ENCODE data around the gene PHF21A.

The PHF21A gene

DNA sequence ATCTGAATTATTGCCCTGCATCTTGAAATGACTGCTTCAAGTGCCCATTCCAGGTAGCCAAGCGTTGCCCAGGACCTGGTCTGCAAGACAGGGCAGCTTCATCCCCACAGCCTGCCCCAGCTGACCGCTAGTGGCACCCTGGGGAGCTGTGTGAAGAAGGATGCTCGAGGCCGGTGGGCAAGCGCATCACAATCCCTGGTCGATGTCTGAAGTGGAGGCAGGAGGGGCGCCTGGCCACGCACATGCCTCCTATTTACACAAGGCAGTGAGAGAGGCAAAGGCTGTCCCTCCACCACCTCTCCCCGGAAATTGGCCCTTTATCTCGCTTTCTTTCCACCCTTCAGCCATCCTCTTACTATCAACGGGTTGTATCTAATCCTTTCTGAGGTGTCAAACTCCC is 28.1 kb upstream of the PHF21A start:
- Histone ChIP-seq H3K4me3 (no peak overlapping the region), H3K27ac (no peak overlapping the region)
- no peak for DNase-seq (ENCODE audit: low spot score)
- TF ChIP-seq, protein P1, sequence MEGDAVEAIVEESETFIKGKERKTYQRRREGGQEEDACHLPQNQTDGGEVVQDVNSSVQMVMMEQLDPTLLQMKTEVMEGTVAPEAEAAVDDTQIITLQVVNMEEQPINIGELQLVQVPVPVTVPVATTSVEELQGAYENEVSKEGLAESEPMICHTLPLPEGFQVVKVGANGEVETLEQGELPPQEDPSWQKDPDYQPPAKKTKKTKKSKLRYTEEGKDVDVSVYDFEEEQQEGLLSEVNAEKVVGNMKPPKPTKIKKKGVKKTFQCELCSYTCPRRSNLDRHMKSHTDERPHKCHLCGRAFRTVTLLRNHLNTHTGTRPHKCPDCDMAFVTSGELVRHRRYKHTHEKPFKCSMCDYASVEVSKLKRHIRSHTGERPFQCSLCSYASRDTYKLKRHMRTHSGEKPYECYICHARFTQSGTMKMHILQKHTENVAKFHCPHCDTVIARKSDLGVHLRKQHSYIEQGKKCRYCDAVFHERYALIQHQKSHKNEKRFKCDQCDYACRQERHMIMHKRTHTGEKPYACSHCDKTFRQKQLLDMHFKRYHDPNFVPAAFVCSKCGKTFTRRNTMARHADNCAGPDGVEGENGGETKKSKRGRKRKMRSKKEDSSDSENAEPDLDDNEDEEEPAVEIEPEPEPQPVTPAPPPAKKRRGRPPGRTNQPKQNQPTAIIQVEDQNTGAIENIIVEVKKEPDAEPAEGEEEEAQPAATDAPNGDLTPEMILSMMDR (IDR thresholded peaks at IDR 0.05) = no peak

DNA sequence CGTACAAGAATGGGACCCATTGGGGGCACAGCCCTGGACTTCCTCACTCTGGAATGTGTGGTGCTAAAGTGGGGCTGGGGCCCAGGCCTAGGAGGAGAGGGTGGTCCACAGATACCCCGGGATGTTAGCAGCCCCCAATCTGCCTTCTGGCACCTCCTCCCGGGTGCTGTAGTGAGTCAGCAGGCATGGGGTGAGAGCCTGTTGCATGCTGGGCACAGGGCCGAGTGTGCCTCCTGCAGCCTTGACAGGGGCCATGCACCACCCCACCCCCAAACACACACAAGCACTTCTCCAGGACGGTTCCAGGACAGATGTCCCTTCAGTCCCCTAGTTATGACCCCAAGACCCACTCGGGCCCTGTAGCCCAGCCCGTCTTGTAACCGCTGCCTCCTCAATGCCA is 23.5 kb upstream of the PHF21A start:
- DNase-seq (ENCODE audit: low spot score) = no peak
- no peak overlapping the region for H3K27ac ChIP-seq
- TF ChIP-seq, protein P1 (IDR thresholded peaks at IDR 0.05) = no peak
- H3K4me3 ChIP-seq = no peak overlapping the region

DNA sequence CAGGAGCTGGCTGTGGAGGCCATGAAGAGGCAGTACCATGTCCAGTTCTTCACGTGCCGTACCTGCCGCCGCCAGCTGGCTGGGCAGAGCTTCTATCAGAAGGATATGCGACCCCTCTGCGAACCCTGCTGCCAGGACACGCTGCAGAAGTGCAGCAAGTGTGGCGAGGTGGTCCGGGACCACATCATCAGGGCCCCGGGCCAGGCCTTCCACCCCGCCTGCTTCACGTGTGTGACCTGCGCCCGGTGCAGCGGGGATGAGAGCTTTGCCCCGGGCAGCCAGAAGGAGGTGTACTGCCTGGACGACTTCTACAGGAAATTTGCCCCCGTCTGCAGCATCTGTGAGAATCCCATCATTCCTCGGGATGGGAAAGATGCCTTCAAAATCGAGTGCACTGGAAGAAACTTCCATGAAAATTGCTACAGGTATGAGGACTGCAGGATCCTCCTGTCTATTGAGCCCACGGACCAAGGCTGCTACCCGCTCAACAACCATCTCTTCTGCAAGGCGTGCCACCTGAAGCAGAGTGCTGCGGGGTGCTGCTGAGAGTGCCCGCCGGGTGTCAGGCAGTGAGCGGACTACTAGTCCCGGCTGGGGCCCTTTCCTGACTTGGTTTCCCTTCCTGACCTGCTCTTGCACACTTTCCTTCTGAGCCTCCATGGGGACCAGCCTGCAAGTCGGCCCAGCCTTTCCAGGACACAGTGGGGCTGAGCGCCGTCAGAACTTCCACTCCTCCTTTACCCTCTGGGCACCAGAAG is 22.0 kb upstream of the PHF21A start:
- no peak overlapping the region for H3K4me3 ChIP-seq
- TF ChIP-seq, protein P1 (IDR thresholded peaks at IDR 0.05) = no peak
- H3K27ac ChIP-seq = no peak overlapping the region
- DNase-seq (ENCODE audit: low spot score) = no peak

DNA sequence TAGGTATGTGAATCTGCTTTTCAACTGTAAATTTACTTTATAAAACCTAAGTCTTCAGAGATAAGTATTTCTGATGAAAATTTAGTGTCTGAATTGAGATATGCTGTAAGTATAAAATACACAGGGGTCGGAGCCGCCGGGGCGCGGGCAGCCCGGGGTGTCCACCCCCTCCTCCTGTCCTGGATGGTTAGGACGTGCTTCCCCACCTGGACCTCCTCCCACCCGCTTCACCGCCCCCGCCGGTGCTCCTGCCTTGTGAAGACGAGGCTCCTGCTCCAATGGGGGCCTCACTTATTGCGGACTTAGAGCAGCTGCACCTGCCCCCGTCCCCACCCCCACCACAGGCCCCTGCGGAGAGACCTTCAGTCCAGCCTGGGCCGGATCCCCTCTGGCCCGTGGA is 21.3 kb upstream of the PHF21A start:
- no peak overlapping the region for H3K27ac ChIP-seq
- TF ChIP-seq, protein P1 (IDR thresholded peaks at IDR 0.05) = no peak
- no peak overlapping the region for H3K4me3 ChIP-seq
- DNase-seq (ENCODE audit: low spot score) = no peak

DNA sequence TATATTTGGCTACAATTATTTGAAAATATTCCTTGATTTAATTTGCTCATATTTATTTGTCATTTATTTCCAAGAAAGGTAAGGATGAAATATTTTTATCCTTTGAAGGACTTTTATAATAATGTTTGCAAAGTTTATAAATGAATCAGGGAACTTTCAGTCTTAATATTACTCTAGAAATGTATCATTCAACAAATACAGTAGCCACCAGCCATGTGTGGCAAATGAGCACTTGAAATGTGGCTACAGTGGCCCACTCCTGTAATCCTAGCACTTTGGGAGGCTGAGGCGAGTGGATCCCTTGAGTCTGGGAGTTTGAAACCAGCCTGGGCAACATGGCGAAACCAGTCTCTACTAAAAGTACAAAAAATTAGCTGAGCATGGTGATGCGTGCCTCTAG is 20.3 kb upstream of the PHF21A start:
- no peak overlapping the region for H3K27ac ChIP-seq
- no peak overlapping the region for H3K4me3 ChIP-seq
- no peak for DNase-seq (ENCODE audit: low spot score)
- TF ChIP-seq, protein P1 (IDR thresholded peaks at IDR 0.05) = no peak

DNA sequence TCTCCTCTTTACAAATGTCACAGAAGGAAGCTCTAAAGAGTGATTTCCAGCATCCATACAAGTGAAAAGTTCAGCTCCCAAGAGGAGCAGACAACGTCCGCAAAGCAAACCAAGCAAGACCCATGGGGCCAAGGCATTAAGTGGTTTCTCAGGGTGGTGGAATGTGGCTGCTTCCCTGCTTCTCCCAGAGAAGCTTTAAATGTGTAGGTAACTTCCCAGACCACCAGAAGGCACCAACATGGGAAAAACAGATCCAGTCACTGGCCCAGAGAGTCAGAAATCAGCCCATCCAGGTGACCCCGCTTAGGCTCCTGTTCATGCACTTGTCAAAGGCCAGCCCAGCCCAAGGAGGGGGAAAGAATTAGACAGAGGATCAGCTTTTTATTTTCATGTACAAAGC is 13.3 kb upstream of the PHF21A start:
- Histone ChIP-seq H3K27ac (no peak overlapping the region), H3K4me3 (no peak overlapping the region)
- TF ChIP-seq, protein P1 (IDR thresholded peaks at IDR 0.05) = no peak
- no peak for DNase-seq (ENCODE audit: low spot score)

DNA sequence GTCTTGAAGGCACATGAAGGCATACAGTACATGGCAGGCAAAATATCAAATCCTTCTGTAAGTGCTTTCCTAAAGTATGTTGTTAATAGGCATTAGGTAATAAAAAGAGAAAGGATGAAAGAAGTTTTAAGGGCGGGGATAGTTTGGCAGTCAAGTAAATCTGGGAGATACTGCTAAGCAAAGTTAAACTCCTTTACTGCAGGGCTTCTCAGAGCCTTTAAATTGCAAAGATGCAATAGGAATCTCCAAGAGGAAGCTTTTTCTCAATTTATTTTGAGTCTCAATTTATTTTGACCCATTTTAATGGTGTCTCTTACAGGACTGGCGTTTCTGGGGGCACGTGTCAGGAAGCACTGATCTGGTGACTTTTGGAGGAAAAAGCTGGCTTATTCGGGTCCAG is 12.8 kb upstream of the PHF21A start:
- TF ChIP-seq, protein P1 (IDR thresholded peaks at IDR 0.05) = no peak
- no peak overlapping the region for H3K4me3 ChIP-seq
- no peak overlapping the region for H3K27ac ChIP-seq
- DNase-seq (ENCODE audit: low spot score) = no peak

Measured in coronary artery (tissue), 2 donors.